ENCODE results near the gene BTBD18.

- TF ChIP-seq, protein P1, sequence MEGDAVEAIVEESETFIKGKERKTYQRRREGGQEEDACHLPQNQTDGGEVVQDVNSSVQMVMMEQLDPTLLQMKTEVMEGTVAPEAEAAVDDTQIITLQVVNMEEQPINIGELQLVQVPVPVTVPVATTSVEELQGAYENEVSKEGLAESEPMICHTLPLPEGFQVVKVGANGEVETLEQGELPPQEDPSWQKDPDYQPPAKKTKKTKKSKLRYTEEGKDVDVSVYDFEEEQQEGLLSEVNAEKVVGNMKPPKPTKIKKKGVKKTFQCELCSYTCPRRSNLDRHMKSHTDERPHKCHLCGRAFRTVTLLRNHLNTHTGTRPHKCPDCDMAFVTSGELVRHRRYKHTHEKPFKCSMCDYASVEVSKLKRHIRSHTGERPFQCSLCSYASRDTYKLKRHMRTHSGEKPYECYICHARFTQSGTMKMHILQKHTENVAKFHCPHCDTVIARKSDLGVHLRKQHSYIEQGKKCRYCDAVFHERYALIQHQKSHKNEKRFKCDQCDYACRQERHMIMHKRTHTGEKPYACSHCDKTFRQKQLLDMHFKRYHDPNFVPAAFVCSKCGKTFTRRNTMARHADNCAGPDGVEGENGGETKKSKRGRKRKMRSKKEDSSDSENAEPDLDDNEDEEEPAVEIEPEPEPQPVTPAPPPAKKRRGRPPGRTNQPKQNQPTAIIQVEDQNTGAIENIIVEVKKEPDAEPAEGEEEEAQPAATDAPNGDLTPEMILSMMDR (IDR thresholded peaks at IDR 0.05; ENCODE audit: insufficient read depth, low read length, poor library complexity, severe bottlenecking) = no peak
- no peak for TF ChIP-seq EZH2phosphoT487 (conservative IDR thresholded peaks at IDR 0.05; ENCODE audit: low read length)
These were observed 443 bp downstream of the BTBD18 start for GRCh38 chr11:57751176-57751575.

All from SU-DHL-6 (cell line).